22Rv1 (cell line): ENCODE data around the gene FUT8.

ENCODE experiments used
- ZFX ChIP-seq: fragments of 450-650 bp; IDR thresholded peaks from 2 replicates; pipeline ENCODE4 v1.6.1; 2017; ENCODE audit warnings: antibody characterized with exemption, borderline replicate concordance
- TF ChIP-seq, protein P1 (sequence below): fragments of 450-650 bp; IDR thresholded peaks from 2 replicates; pipeline ENCODE4 v1.5.1; 2017; ENCODE audit warnings: mild to moderate bottlenecking

- TF ChIP-seq, protein P1, sequence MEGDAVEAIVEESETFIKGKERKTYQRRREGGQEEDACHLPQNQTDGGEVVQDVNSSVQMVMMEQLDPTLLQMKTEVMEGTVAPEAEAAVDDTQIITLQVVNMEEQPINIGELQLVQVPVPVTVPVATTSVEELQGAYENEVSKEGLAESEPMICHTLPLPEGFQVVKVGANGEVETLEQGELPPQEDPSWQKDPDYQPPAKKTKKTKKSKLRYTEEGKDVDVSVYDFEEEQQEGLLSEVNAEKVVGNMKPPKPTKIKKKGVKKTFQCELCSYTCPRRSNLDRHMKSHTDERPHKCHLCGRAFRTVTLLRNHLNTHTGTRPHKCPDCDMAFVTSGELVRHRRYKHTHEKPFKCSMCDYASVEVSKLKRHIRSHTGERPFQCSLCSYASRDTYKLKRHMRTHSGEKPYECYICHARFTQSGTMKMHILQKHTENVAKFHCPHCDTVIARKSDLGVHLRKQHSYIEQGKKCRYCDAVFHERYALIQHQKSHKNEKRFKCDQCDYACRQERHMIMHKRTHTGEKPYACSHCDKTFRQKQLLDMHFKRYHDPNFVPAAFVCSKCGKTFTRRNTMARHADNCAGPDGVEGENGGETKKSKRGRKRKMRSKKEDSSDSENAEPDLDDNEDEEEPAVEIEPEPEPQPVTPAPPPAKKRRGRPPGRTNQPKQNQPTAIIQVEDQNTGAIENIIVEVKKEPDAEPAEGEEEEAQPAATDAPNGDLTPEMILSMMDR: no peak
- no peak for TF ChIP-seq ZFX
Observed at GRCh38 chr14:65478017-65478416, 65.5 kb downstream of the FUT8 start.
